Right cardiac atrium (tissue), 5 donors: ENCODE measurements around the gene KHDRBS2. TPM values are rescaled to one million over a fixed set of nuclear protein-coding genes. Genes with fewer than 3 reads are reported as not detected.

ENCODE experiments used
- ATAC-seq, 2 donors: fragments of 200-7000 bp; cut with Tn5 transposase; one replicate each; pipeline versions ENCODE4 v1.8.0 to v1.9.1; 2020; ENCODE audit warnings: moderate library complexity in 2 of 2, mild to moderate bottlenecking in 1 of 2
- DNase-seq, 3 donors: peaks; one replicate each; pipeline ENCODE4 v3.0.0-alpha.2; 2020
- H3K27ac ChIP-seq: one replicate; pipeline ENCODE4 v1.5.1; 2013; ENCODE audit warnings: mild to moderate bottlenecking, low read length, control low read depth, moderate library complexity
- H3K27me3 ChIP-seq: one replicate; pipeline ENCODE4 v1.6.1; 2013; ENCODE audit not compliant: control insufficient read depth, insufficient read depth
- H3K4me1 ChIP-seq: one replicate; pipeline ENCODE4 v1.6.1; 2013; ENCODE audit warnings: low read length; ENCODE audit not compliant: control insufficient read depth, insufficient read depth
- H3K4me3 ChIP-seq: one replicate; pipeline ENCODE4 v1.5.1; 2013; ENCODE audit warnings: low read length, control low read depth
- H3K9me3 ChIP-seq: one replicate; pipeline ENCODE4 v1.6.1; 2013; ENCODE audit warnings: low read length; ENCODE audit not compliant: control insufficient read depth
- WGBS: extraction: QIAGEN DNeasy Blood & Tissue Kit; methylation state at CpG from one replicate; pipeline ENCODE4 v1.1.7; 2013; 5-methylcytosine and 5-hydroxymethylcytosine counted together
- intact Hi-C, 4 donors: fragments of 100-400 bp; cut with DNase I; formaldehyde crosslinking; loops; one replicate each; pipeline versions ENCODE4 v1.11.0 to v1.14.0; 2022 to 2023
- polyA plus RNA-seq: library from polyadenylated mRNA; stranded (reverse); fragments of 200-250 nt; gene quantifications from one replicate; pipeline ENCODE4 v1.2.3, GENCODE V29; 2013
- total RNA-seq, 4 donors: library from RNA; stranded (reverse); fragmentation: NEBNext Ultra II Directional; extraction: Animal tissue kit (Norgen Biotek cat#: 25700); gene quantifications; one replicate each; pipeline ENCODE4 v1.2.1, GENCODE V29; 2021
- donor health status: healthy with polysubstance abuse.
- donor health status: DM: no; HTN: yes; CAD: no.
- donor health status: DM: no; HTN: no; CAD: no.
- donor health status: DM: no; HTN: yes; CAD: no; lungs with severe emphysema.
- donor health status: DM: yes; HTN: yes; CAD: no.

KHDRBS2 gene
- total and polyA plus RNA-seq, 5 donors = 0.09 to 0.14 (median 0.12) TPM; not detected in 2

DNA sequence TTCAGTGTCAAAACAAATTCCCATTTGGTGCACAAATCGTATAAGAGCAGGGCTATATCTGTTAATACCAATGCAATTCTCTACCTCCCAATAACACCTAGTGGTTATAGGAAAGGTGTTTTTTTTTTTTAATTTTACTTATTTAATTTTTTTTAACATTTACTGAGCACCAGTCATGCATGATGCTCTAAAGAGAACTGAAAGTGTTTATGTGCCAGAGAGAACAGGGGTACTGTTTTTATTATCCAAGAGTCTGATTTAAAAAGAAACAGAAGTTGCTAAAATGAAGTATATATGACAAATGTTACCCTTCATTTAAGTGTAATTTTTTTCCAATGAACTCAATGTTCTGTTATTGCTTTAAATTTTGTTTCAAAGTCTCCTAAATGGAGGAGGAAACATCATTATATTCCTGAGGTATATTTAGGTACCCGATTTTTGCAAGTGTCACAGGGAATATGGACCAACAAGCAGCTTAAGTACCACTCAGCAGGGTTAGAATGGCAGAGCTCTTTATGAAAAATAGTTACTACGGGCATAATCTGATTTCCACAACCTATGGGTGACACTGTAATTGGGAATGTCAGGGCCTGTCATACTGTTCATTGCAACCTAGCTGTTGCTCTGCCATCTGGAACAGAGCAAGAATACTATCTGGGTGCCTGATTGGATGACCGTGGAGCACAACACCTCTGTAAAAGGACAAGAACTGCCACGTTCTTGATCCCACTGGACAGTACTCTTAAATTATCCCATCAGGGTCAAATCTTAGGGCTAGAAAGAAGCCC lies 195.4 kb downstream of the KHDRBS2 start:
- Histone ChIP-seq H3K4me3 (no peak overlapping the region), H3K4me1 (no peaks in the 10 kb centered on the region), H3K9me3 (no peaks in the 10 kb centered on the region), H3K27me3 (no peaks in the 10 kb centered on the region), H3K27ac (no peak overlapping the region)
- no peak for ATAC-seq
- no peak for DNase-seq
- intact Hi-C loops = no loop called here
- 68% methylated on average over 5 of the region's 5 CpGs for WGBS

DNA sequence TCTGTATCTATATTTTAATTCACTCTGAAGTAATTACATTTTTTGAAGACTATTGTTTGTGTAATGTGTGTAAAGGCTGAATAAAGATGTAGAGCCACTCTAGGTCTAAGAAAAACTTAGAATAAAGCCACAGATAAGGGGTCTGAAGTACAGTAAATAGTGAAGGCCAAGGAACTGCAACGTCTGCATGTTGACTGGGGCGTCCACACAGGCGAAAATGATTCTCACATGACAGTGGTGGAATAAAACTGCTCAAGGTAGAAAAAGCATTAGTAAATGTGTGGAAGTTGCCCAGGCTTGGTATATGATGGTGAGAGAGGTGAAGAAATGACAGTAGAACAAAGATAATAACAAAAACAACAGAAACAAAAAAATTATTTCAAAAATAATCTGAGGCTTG lies 196.2 kb downstream of the KHDRBS2 start:
- 75% methylated on average over 3 of the region's 3 CpGs for WGBS
- no peak overlapping the region for H3K4me3 ChIP-seq

GRCh38 chr6:62086047-62086446 lies 200.0 kb downstream of the KHDRBS2 start:
- H3K27ac ChIP-seq = no peak overlapping the region
- H3K4me3 ChIP-seq = no peak overlapping the region
- H3K27me3 ChIP-seq = no peaks in the 10 kb centered on the region
- ATAC-seq = no peak
- H3K9me3 ChIP-seq = no peaks in the 10 kb centered on the region
- 40% methylated on average over 2 of the region's 2 CpGs for WGBS
- intact Hi-C loops = no loop called here
- no peaks in the 10 kb centered on the region for H3K4me1 ChIP-seq
- no peak for DNase-seq

More for the DNA sequence above, 196.2 kb downstream of the KHDRBS2 start:
- ATAC-seq = no peak
- no peaks in the 10 kb centered on the region for H3K27me3 ChIP-seq
- no peak for DNase-seq
- no peak overlapping the region for H3K27ac ChIP-seq
- intact Hi-C loops = no loop called here
- no peaks in the 10 kb centered on the region for H3K9me3 ChIP-seq
- H3K4me1 ChIP-seq = no peaks in the 10 kb centered on the region

DNA sequence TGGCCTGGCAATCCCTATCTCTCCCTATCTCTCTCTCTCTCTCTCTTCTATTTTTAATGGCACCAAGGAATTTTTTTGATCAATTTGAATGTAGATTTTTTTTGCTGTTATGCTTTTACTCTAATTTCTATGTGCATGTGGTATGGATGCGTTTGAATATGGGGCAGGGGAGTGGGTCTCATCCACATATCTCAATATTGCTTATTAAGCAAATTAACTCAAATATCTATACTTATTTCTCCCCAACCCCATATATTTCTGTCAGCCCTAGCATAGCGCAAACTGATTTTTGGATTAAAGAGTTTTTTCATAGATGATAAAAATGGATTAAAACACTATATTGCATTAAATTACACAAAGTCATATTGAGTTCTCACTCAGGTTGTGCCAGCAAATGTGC lies 210.2 kb downstream of the KHDRBS2 start:
- H3K27me3 ChIP-seq = no peaks in the 10 kb centered on the region
- 81% methylated on average over 2 of the region's 2 CpGs for WGBS
- intact Hi-C loops = no loop called here
- no peak overlapping the region for H3K4me3 ChIP-seq
- no peaks in the 10 kb centered on the region for H3K9me3 ChIP-seq
- ATAC-seq (no peak), DNase-seq (no peak)
- H3K4me1 ChIP-seq = no peaks in the 10 kb centered on the region
- no peak overlapping the region for H3K27ac ChIP-seq

- H3K27me3 ChIP-seq = no peaks in the 10 kb centered on the region
- no peaks in the 10 kb centered on the region for H3K4me1 ChIP-seq
- DNase-seq = no peak
- H3K9me3 ChIP-seq = no peaks in the 10 kb centered on the region
- H3K27ac ChIP-seq = no peak overlapping the region
- 73% methylated on average over 3 of the region's 3 CpGs for WGBS
- intact Hi-C loops = no loop called here
- ATAC-seq = no peak
- H3K4me3 ChIP-seq = no peak overlapping the region
Observed at GRCh38 chr6:62059901-62060300, 226.1 kb downstream of the KHDRBS2 start.

- DNase-seq = no peak
- H3K27ac ChIP-seq = no peak overlapping the region
- intact Hi-C loops = no loop called here
Observed at GRCh38 chr6:62057300-62057699, 228.7 kb downstream of the KHDRBS2 start.

GRCh38 chr6:62045502-62045901 lies 240.5 kb downstream of the KHDRBS2 start:
- no peak overlapping the region for H3K27ac ChIP-seq
- H3K4me1 ChIP-seq = no peaks in the 10 kb centered on the region
- H3K27me3 ChIP-seq = no peaks in the 10 kb centered on the region
- ATAC-seq = no peak
- no peaks in the 10 kb centered on the region for H3K9me3 ChIP-seq
- no peak overlapping the region for H3K4me3 ChIP-seq
- DNase-seq = no peak
- intact Hi-C loops = no loop called here
- 72% methylated on average over 2 of the region's 2 CpGs for WGBS

More at GRCh38 chr6:62057300-62057699, 228.7 kb downstream of the KHDRBS2 start:
- H3K4me1 ChIP-seq = no peaks in the 10 kb centered on the region
- ATAC-seq = no peak
- no peaks in the 10 kb centered on the region for H3K9me3 ChIP-seq
- no peaks in the 10 kb centered on the region for H3K27me3 ChIP-seq
- no peak overlapping the region for H3K4me3 ChIP-seq

DNA sequence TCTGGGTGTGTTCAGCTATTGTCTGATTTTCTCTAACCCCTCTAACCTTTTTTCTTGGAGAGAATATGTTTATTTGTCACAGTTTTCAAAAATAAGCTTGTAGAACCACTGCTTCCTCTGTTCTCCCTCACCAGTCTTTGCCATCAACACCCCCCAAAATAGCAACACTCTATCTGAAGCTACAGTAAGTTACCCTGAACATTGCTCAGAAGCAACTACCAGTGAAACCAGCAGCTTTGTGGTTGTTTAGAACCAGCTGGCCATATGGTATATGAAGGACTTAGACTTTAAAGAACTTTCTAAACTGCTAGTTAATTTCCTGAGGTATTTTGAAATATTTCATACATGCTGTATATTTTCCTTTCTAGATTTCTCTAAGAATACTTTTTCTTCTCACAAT lies 242.9 kb downstream of the KHDRBS2 start:
- Histone ChIP-seq H3K4me3 (no peak overlapping the region), H3K27me3 (no peaks in the 10 kb centered on the region), H3K27ac (no peak overlapping the region), H3K9me3 (no peaks in the 10 kb centered on the region), H3K4me1 (no peaks in the 10 kb centered on the region)
- ATAC-seq = no peak
- DNase-seq = no peak
- intact Hi-C loops = no loop called here

DNA sequence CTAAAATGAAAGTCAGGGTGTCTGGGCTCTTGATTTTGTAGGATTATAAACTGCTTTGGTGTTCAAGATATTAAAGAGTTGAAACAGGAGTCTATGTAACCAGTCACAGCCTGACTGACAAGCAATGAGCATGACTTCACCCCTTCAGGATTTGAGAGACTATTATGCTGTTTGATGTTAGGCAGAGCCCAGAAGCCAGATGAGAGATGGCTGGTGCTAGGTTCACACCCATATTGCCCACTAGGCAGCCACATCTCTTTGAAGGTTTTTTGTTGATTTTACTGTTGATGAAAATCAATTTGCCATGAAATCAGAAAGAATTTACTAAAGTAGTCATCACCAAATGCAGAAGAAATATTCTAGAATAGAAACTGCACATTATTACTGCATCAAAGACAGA lies 243.6 kb downstream of the KHDRBS2 start:
- H3K27me3 ChIP-seq = no peaks in the 10 kb centered on the region
- DNase-seq (no peak), ATAC-seq (no peak)
- intact Hi-C loops = no loop called here
- H3K4me3 ChIP-seq = no peak overlapping the region
- H3K27ac ChIP-seq = no peak overlapping the region
- H3K4me1 ChIP-seq = no peaks in the 10 kb centered on the region
- H3K9me3 ChIP-seq = no peaks in the 10 kb centered on the region

DNA sequence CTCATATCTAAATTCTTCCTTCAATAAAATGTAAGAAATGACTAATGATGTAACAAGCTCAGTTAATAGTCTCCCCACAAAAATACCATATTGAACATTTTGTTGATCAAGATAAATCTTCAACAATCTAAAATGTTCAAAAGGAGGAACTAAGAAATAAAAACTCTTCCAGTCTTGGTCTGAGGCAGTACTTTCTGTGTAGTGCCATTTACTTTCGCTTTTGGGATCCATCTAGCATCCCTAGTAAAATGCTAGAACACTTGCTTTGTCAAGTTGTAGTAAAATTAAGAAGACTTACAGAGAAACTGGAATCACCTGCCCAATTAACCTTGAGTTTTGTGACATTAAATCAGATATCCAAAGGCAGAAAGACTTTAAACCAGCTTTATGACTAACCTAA lies 246.4 kb downstream of the KHDRBS2 start:
- Histone ChIP-seq H3K9me3 (no peaks in the 10 kb centered on the region), H3K27me3 (no peaks in the 10 kb centered on the region), H3K4me1 (no peaks in the 10 kb centered on the region), H3K4me3 (no peak overlapping the region), H3K27ac (no peak overlapping the region)
- WGBS = 78% methylated on average over 1 of the region's 1 CpG
- no peak for DNase-seq
- intact Hi-C loops = no loop called here
- no peak for ATAC-seq

DNA sequence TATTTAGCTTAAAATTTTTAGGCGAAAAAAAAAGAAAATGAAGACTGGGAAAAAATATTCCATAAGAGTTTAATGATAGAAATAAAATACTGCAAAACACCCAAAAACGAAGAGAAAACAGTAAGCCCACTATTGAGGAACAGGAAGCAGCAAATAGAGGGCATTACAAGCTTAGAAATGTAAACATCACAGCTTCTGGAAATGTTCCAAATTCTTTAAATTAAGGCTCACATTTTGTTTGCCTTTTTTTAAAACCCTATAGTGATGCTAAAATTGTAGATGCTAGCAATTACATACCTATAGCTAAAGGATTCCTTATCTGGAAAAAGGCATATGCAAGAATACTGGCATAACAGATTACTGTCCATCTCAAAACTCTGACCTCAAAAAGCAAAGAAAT lies 248.6 kb downstream of the KHDRBS2 start:
- Histone ChIP-seq H3K9me3 (no peaks in the 10 kb centered on the region), H3K4me3 (no peak overlapping the region), H3K4me1 (no peaks in the 10 kb centered on the region), H3K27me3 (no peaks in the 10 kb centered on the region), H3K27ac (no peak overlapping the region)
- no peak for ATAC-seq
- intact Hi-C loops = no loop called here
- 50% methylated on average over 2 of the region's 2 CpGs for WGBS
- no peak for DNase-seq

- WGBS = 80% methylated on average over 1 of the region's 1 CpG
- DNase-seq = no peak
- H3K27ac ChIP-seq = no peak overlapping the region
- no peaks in the 10 kb centered on the region for H3K4me1 ChIP-seq
- intact Hi-C loops = no loop called here
- H3K4me3 ChIP-seq = no peak overlapping the region
- no peaks in the 10 kb centered on the region for H3K9me3 ChIP-seq
- H3K27me3 ChIP-seq = no peaks in the 10 kb centered on the region
- no peak for ATAC-seq
Observed at GRCh38 chr6:62035952-62036351, 250.1 kb downstream of the KHDRBS2 start.
